ENCODE data around the gene RBM3. TPM values are rescaled to one million over a fixed set of nuclear protein-coding genes. Genes with fewer than 3 reads are reported as not detected.

RBM3 gene
- total and polyA plus RNA-seq, 10 of the 15 experiments (the other 5 are each of a cell fraction or from before 2014, with no cell fraction given) = 170 to 467 (median 259) TPM

DNA sequence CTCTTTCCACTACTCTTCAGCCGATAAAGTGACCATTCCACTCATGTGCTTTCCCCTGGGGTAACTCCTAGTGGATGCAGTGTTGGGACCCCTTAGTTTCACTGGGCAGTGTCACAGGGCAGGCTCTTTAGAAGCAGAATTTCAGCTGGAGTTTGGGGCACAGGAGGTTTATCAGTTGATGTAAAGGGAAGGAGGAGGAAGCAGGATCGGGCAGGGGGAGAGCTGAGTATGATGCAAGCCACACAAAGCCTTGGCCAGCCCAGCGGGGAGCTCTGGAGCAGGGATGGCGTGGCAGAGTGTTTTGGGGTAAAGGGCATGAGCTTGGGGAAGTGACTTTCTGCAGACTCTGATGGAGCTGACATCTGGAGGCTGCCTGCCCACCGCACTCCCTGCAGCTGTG, 42.3 kb downstream of the RBM3 start:
- ATAC-seq (no peak), DNase-seq (ENCODE audit: low read depth, low spot score) (no peak), FAIRE-seq (no peak)
- Histone ChIP-seq H3K79me2 (ENCODE audit: control insufficient read depth, insufficient read depth, low read length) (no peaks in the 10 kb centered on the region), H3K27ac (ENCODE audit: control insufficient read depth, insufficient read depth) (no peak overlapping the region), H4K20me1 (ENCODE audit: control insufficient read depth, insufficient read depth) (no peaks in the 10 kb centered on the region), H3K9me3 (replicated peaks; ENCODE audit: control insufficient read depth, insufficient read depth, low read length) (no peaks in the 10 kb centered on the region), H3K9ac (ENCODE audit: control insufficient read depth, insufficient read depth, low read length) (no peak overlapping the region), H3K36me3 (ENCODE audit: control insufficient read depth in 2 of 2, insufficient read depth in 2 of 2, low read length in 1 of 2) (no peaks in the 10 kb centered on the region), H3K27me3 (replicated peaks in 1 of 2; ENCODE audit: control insufficient read depth in 2 of 2, insufficient read depth in 2 of 2, low read length in 1 of 2) (no peaks in the 10 kb centered on the region), H3K4me1 (ENCODE audit: control insufficient read depth, insufficient read depth, low read length) (no peaks in the 10 kb centered on the region), H3K4me2 (ENCODE audit: control insufficient read depth, insufficient read depth) (no peak overlapping the region), H3K4me3 (no peak overlapping the region), H2AFZ (ENCODE audit: control insufficient read depth, low read depth, low read length) (no peak overlapping the region)
- TF ChIP-seq PAX8 (IDR thresholded peaks at IDR 0.05) (no peak), NR2C1 (IDR thresholded peaks at IDR 0.05) (no peak), SREBF1 (IDR thresholded peaks at IDR 0.05; ENCODE audit: low read length) (no peak), RFX5 (IDR thresholded peaks at IDR 0.05; ENCODE audit: low read depth, low read length) (no peak), TAF1 (IDR thresholded peaks at IDR 0.05; ENCODE audit: borderline replicate concordance, low read depth, low read length) (no peak), CBX3 (IDR thresholded peaks at IDR 0.05; ENCODE audit: borderline replicate concordance, low read depth) (no peak), RB1 (IDR thresholded peaks at IDR 0.05; ENCODE audit: borderline replicate concordance) (no peak), MYB (IDR thresholded peaks at IDR 0.05; ENCODE audit: borderline replicate concordance, low read depth, low read length) (no peak), ETV6 (conservative IDR thresholded peaks at IDR 0.05 in 1 of 2, IDR thresholded peaks at IDR 0.05 in 1 of 2; ENCODE audit: borderline replicate concordance in 1 of 2, low read depth in 1 of 2) (no peak), IKZF1 (conservative IDR thresholded peaks at IDR 0.05) (no peak), CBX5 (IDR thresholded peaks at IDR 0.05; ENCODE audit: low read depth) (no peak), ASH2L (IDR thresholded peaks at IDR 0.05; ENCODE audit: borderline replicate concordance, low read depth) (no peak), JUND (IDR thresholded peaks at IDR 0.05; ENCODE audit: low read depth, low read length) (no peak), RUNX3 (IDR thresholded peaks at IDR 0.05; ENCODE audit: low read length) (no peak)
- TF ChIP-seq, protein P1, sequence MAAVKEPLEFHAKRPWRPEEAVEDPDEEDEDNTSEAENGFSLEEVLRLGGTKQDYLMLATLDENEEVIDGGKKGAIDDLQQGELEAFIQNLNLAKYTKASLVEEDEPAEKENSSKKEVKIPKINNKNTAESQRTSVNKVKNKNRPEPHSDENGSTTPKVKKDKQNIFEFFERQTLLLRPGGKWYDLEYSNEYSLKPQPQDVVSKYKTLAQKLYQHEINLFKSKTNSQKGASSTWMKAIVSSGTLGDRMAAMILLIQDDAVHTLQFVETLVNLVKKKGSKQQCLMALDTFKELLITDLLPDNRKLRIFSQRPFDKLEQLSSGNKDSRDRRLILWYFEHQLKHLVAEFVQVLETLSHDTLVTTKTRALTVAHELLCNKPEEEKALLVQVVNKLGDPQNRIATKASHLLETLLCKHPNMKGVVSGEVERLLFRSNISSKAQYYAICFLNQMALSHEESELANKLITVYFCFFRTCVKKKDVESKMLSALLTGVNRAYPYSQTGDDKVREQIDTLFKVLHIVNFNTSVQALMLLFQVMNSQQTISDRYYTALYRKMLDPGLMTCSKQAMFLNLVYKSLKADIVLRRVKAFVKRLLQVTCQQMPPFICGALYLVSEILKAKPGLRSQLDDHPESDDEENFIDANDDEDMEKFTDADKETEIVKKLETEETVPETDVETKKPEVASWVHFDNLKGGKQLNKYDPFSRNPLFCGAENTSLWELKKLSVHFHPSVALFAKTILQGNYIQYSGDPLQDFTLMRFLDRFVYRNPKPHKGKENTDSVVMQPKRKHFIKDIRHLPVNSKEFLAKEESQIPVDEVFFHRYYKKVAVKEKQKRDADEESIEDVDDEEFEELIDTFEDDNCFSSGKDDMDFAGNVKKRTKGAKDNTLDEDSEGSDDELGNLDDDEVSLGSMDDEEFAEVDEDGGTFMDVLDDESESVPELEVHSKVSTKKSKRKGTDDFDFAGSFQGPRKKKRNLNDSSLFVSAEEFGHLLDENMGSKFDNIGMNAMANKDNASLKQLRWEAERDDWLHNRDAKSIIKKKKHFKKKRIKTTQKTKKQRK (IDR thresholded peaks at IDR 0.05; ENCODE audit: low read depth, low read length) = no peak
- TF ChIP-seq, protein P2, sequence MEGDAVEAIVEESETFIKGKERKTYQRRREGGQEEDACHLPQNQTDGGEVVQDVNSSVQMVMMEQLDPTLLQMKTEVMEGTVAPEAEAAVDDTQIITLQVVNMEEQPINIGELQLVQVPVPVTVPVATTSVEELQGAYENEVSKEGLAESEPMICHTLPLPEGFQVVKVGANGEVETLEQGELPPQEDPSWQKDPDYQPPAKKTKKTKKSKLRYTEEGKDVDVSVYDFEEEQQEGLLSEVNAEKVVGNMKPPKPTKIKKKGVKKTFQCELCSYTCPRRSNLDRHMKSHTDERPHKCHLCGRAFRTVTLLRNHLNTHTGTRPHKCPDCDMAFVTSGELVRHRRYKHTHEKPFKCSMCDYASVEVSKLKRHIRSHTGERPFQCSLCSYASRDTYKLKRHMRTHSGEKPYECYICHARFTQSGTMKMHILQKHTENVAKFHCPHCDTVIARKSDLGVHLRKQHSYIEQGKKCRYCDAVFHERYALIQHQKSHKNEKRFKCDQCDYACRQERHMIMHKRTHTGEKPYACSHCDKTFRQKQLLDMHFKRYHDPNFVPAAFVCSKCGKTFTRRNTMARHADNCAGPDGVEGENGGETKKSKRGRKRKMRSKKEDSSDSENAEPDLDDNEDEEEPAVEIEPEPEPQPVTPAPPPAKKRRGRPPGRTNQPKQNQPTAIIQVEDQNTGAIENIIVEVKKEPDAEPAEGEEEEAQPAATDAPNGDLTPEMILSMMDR (IDR thresholded peaks at IDR 0.05 in 2 of 3, conservative IDR thresholded peaks at IDR 0.05 in 1 of 3; ENCODE audit: control insufficient read depth in 2 of 3, extremely low read depth in 1 of 3, insufficient read depth in 1 of 3, low read depth in 3 of 3, low read length in 3 of 3) = no peak
- TF ChIP-seq, protein P3, sequence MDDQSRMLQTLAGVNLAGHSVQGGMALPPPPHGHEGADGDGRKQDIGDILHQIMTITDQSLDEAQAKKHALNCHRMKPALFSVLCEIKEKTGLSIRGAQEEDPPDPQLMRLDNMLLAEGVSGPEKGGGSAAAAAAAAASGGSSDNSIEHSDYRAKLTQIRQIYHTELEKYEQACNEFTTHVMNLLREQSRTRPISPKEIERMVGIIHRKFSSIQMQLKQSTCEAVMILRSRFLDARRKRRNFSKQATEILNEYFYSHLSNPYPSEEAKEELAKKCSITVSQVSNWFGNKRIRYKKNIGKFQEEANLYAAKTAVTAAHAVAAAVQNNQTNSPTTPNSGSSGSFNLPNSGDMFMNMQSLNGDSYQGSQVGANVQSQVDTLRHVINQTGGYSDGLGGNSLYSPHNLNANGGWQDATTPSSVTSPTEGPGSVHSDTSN (IDR thresholded peaks at IDR 0.05; ENCODE audit: insufficient replicate concordance, low read depth, low read length) = no peak
- TF ChIP-seq, protein P4, sequence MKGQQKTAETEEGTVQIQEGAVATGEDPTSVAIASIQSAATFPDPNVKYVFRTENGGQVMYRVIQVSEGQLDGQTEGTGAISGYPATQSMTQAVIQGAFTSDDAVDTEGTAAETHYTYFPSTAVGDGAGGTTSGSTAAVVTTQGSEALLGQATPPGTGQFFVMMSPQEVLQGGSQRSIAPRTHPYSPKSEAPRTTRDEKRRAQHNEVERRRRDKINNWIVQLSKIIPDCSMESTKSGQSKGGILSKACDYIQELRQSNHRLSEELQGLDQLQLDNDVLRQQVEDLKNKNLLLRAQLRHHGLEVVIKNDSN (IDR thresholded peaks at IDR 0.05; ENCODE audit: borderline replicate concordance, extremely low read length, insufficient read depth, low read depth, low read length) = no peak
- ChIA-PET RAD21 (ENCODE audit: unreplicated experiment) (no interaction called here), POLR2A (no interaction called here), SMC1A (ENCODE audit: uncharacterized antibody, unreplicated experiment) (no interaction called here), CTCF (interaction anchor here (0.5 kb wide), 1 partner anchor 651 kb away, joined by 3 read pairs; no protein-coding TSS in a partner anchor)
- 39% methylated on average over 5 of the region's 5 CpGs for WGBS (ENCODE audit: insufficient coverage, insufficient replicate concordance, low lambda C conversion rate, missing lambda C conversion rate)
- in situ Hi-C loops (cut with MboI) = no loop called here
- no TSS peak for BruUV-seq (replicated peaks)
- intact Hi-C loops (cut with micrococcal nuclease; ENCODE audit: unreplicated experiment) = no loop called here
